Measurements from ENCODE around the gene MTCH1. TPM values are rescaled to one million over a fixed set of nuclear protein-coding genes. Genes with fewer than 3 reads are reported as not detected.

Gene MTCH1
- total RNA-seq, 1 experiment from 2014 or later = 241 TPM

DNA sequence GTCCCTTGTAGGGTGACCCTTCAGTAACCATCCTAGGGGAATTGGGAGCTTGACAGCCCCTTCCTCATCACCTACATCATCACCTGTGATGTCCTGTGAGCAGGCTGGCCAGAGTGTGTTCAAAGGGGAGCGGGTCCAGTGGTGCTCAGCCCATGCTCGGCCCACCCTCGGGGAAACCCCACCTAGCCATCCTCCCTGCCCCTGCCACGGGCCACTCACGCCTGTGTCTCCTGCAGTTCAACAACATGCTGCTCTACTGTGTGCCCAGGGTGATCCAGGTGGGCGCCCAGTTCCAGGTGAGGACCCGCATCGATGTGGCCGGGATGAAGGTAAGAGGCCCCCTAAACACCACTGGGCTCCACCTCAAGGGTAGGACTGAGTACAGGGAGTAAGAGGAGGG is 29.5 kb upstream of the MTCH1 start:
- Histone ChIP-seq H3F3A (ENCODE audit: insufficient read depth, low read depth) (peaks cover 18% of the 10 kb centered on the region), H4K20me1 (ENCODE audit: insufficient read depth) (no peaks in the 10 kb centered on the region), H3K9me2 (ENCODE audit: insufficient read depth) (no peaks in the 10 kb centered on the region), H3K4me3 (no peak overlapping the region), H3K4me1 (replicated peaks; ENCODE audit: insufficient read depth) (peaks cover 22% of the 10 kb centered on the region), H3K9me3 (ENCODE audit: insufficient read depth, low read depth) (no peaks in the 10 kb centered on the region), H3K27ac (no peak overlapping the region), H3K36me3 (ENCODE audit: low read depth) (no peaks in the 10 kb centered on the region), H3K4me2 (no peak overlapping the region), H3K27me3 (ENCODE audit: insufficient read depth, low read depth) (no peaks in the 10 kb centered on the region), H3K79me2 (ENCODE audit: low read depth) (no peaks in the 10 kb centered on the region), H2AFZ (no peak overlapping the region)
- DNase-seq = no peak
- intact Hi-C loops (cut with micrococcal nuclease; ENCODE audit: unreplicated experiment) = loop anchor here (5.0 kb wide), 1 partner anchor 143 kb away; the partner anchor contains the start of gene PPIL1
- no TSS peak for BruUV-seq (replicated peaks)
- ChIA-PET CTCF (no interaction called here), POLR2A (ENCODE audit: unreplicated experiment) (no interaction called here)
- TF ChIP-seq, protein P1, sequence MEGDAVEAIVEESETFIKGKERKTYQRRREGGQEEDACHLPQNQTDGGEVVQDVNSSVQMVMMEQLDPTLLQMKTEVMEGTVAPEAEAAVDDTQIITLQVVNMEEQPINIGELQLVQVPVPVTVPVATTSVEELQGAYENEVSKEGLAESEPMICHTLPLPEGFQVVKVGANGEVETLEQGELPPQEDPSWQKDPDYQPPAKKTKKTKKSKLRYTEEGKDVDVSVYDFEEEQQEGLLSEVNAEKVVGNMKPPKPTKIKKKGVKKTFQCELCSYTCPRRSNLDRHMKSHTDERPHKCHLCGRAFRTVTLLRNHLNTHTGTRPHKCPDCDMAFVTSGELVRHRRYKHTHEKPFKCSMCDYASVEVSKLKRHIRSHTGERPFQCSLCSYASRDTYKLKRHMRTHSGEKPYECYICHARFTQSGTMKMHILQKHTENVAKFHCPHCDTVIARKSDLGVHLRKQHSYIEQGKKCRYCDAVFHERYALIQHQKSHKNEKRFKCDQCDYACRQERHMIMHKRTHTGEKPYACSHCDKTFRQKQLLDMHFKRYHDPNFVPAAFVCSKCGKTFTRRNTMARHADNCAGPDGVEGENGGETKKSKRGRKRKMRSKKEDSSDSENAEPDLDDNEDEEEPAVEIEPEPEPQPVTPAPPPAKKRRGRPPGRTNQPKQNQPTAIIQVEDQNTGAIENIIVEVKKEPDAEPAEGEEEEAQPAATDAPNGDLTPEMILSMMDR (conservative IDR thresholded peaks at IDR 0.05) = no peak
- no peak for TF ChIP-seq EZH2 (IDR thresholded peaks at IDR 0.05; ENCODE audit: low read depth)

DNA sequence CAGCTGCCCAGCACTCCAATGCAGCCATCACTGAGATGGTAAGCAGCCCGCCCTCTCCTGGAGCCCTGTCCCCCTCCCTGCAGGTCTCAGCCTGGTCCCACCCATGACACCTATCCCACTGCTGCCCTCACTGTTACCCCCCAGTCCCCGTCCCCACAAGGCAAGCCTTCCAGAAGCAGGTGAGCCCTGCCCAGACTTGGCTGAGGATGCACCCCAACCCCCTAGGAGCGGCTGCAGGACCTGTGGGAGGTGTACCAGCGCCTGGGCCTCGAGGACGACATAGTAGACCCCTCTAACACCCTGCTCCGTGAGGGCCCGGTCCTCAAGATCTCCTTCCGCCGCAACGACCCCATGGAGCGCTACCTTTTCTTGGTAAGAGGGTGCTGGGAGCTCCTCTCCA is 28.7 kb upstream of the MTCH1 start:
- H3K4me1 ChIP-seq (replicated peaks; ENCODE audit: insufficient read depth) = peaks cover 13% of the 10 kb centered on the region
- no peak overlapping the region for H2AFZ ChIP-seq
- H3K9me3 ChIP-seq (ENCODE audit: insufficient read depth, low read depth) = no peaks in the 10 kb centered on the region
- H4K20me1 ChIP-seq (ENCODE audit: insufficient read depth) = no peaks in the 10 kb centered on the region
- no peaks in the 10 kb centered on the region for H3K9me2 ChIP-seq (ENCODE audit: insufficient read depth)
- H3K27ac ChIP-seq = no peak overlapping the region
- ChIA-PET CTCF (no interaction called here), POLR2A (ENCODE audit: unreplicated experiment) (no interaction called here)
- no peak for TF ChIP-seq EZH2 (IDR thresholded peaks at IDR 0.05; ENCODE audit: low read depth)
- TF ChIP-seq, protein P1 (conservative IDR thresholded peaks at IDR 0.05) = no peak
- no peak overlapping the region for H3K4me3 ChIP-seq
- H3F3A ChIP-seq (ENCODE audit: insufficient read depth, low read depth) = peaks cover 9% of the 10 kb centered on the region
- H3K4me2 ChIP-seq = no peak overlapping the region
- no peaks in the 10 kb centered on the region for H3K27me3 ChIP-seq (ENCODE audit: insufficient read depth, low read depth)
- H3K36me3 ChIP-seq (ENCODE audit: low read depth) = no peaks in the 10 kb centered on the region
- DNase-seq = no peak
- BruUV-seq (replicated peaks) = no TSS peak
- no peaks in the 10 kb centered on the region for H3K79me2 ChIP-seq (ENCODE audit: low read depth)
- intact Hi-C loops (cut with micrococcal nuclease; ENCODE audit: unreplicated experiment) = loop anchor here (5.0 kb wide), 1 partner anchor 142 kb away; the partner anchor contains the start of gene PPIL1

DNA sequence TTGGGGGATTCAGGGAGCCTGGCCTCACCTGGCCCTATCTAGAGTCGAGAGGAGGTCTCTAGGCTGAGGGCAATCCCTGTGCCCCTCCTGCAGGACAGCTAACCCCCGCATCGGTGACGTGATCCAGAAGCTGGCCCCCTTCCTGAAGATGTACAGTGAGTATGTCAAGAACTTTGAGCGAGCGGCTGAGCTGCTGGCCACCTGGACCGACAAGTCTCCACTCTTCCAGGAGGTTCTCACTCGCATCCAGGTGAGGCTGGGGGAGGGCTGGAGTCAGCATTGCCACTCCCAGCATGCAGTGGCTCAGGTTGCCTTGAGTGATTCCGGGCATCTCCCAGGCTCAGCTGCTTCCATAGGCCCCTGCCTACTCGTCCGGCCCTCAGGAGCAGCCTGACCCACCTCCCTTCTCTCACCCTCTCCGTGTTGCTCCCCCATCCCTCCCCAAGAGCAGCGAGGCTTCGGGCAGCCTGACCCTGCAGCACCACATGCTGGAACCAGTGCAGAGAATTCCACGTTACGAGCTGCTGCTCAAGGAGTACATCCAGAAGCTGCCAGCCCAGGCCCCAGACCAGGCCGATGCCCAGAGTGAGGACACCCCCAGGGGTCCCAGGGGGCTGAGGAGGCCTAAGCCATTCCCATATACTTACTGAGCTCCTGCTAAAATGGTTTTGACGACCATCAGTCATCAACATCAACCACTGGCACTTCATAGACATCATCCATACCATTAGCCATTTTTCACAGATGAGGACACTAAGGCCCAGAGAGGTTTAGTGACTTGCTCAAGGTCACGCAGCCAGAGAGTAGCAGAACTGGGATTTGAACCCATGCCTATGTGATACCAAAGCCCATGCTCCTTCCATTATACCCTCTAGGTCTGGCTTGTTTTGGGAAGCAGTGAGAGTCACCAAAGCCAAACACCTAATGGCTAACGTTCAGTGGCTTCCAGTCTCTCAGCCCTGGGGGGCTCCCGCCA is 27.8 kb upstream of the MTCH1 start:
- TF ChIP-seq, protein P1 (conservative IDR thresholded peaks at IDR 0.05) = no peak
- no peak for TF ChIP-seq EZH2 (IDR thresholded peaks at IDR 0.05; ENCODE audit: low read depth)
- Histone ChIP-seq H3K36me3 (ENCODE audit: low read depth) (no peaks in the 10 kb centered on the region), H3K4me2 (no peak overlapping the region), H3K9me3 (ENCODE audit: insufficient read depth, low read depth) (no peaks in the 10 kb centered on the region), H3F3A (ENCODE audit: insufficient read depth, low read depth) (0 out of 2 replicates have a peak, but pooled peaks cover 4% of the 10 kb centered on the region), H3K4me1 (replicated peaks; ENCODE audit: insufficient read depth) (peaks cover 5% of the 10 kb centered on the region), H3K9me2 (ENCODE audit: insufficient read depth) (no peaks in the 10 kb centered on the region), H4K20me1 (ENCODE audit: insufficient read depth) (no peaks in the 10 kb centered on the region), H3K27ac (no peak overlapping the region), H3K27me3 (ENCODE audit: insufficient read depth, low read depth) (no peaks in the 10 kb centered on the region), H3K4me3 (no peak overlapping the region), H3K79me2 (ENCODE audit: low read depth) (no peaks in the 10 kb centered on the region), H2AFZ (no peak overlapping the region)
- intact Hi-C loops (cut with micrococcal nuclease; ENCODE audit: unreplicated experiment) = no loop called here
- no TSS peak for BruUV-seq (replicated peaks)
- POLR2A ChIA-PET (ENCODE audit: unreplicated experiment) = no interaction called here
- DNase-seq = no peak
- CTCF ChIA-PET = interaction anchor here (0.6 kb wide), 1 partner anchor 891 kb away, joined by 3 read pairs; no protein-coding TSS in a partner anchor
